SK-N-SH treated with all-trans-retinoic acid at 6 μM for 48 hours (cell line): ENCODE results near the gene SLC30A2.

Experiments used
- ATAC-seq: fragments of 200-7000 bp; cut with Tn5 transposase; 3 replicates; pipeline ENCODE4 v1.9.1; 2020; ENCODE audit warnings: mild to moderate bottlenecking, moderate library complexity
- ARNTL ChIP-seq: fragments of 450-650 bp; formaldehyde crosslinking; IDR thresholded peaks from 2 replicates; pipeline ENCODE4 v1.5.0; 2020; ENCODE audit warnings: low read depth, mild to moderate bottlenecking, moderate library complexity, borderline replicate concordance
- BACH2 ChIP-seq: fragments of 250-450 bp; sonication (Bioruptor Pico); IDR thresholded peaks from 2 replicates; pipeline ENCODE4 v1.9.0; 2021; ENCODE audit warnings: mild to moderate bottlenecking, borderline replicate concordance
- CREB5 ChIP-seq: fragments of 250-450 bp; sonication (Bioruptor Pico); IDR thresholded peaks from 2 replicates; pipeline ENCODE4 v1.5.1; 2020; ENCODE audit warnings: low read depth, mild to moderate bottlenecking, moderate library complexity
- CSDC2 ChIP-seq: fragments of 250-450 bp; sonication (Bioruptor Pico); IDR thresholded peaks from 2 replicates; pipeline ENCODE4 v1.5.0; 2020; ENCODE audit warnings: mild to moderate bottlenecking, moderate library complexity
- CSRNP3 ChIP-seq: fragments of 250-450 bp; sonication (Bioruptor Pico); IDR thresholded peaks from 2 replicates; pipeline ENCODE4 v1.5.1; 2021; ENCODE audit warnings: mild to moderate bottlenecking, moderate library complexity
- ESRRG ChIP-seq: fragments of 250-450 bp; sonication (Bioruptor Pico); IDR thresholded peaks from 2 replicates; pipeline ENCODE4 v1.6.1; 2021; ENCODE audit warnings: mild to moderate bottlenecking
- GLIS3 ChIP-seq: fragments of 250-450 bp; sonication (Bioruptor Pico); IDR thresholded peaks from 2 replicates; pipeline ENCODE4 v1.5.0; 2020; ENCODE audit warnings: mild to moderate bottlenecking, moderate library complexity
- ISL1 ChIP-seq: fragments of 250-450 bp; sonication (Bioruptor Pico); IDR thresholded peaks from 2 replicates; pipeline ENCODE4 v2.1.2; 2022; ENCODE audit warnings: mild to moderate bottlenecking, moderate library complexity
- OSR1 ChIP-seq: fragments of 250-450 bp; sonication (Bioruptor Pico); IDR thresholded peaks from 2 replicates; pipeline ENCODE4 v1.8.0; 2022; ENCODE audit warnings: moderate library complexity, mild to moderate bottlenecking, inconsistent platforms
- PATZ1 ChIP-seq: fragments of 250-450 bp; sonication (Bioruptor Pico); IDR thresholded peaks from 2 replicates; pipeline ENCODE4 v1.8.0; 2020; ENCODE audit warnings: mild to moderate bottlenecking, moderate library complexity, borderline replicate concordance
- POU6F1 ChIP-seq: fragments of 250-450 bp; sonication (Bioruptor Pico); IDR thresholded peaks from 2 replicates; pipeline ENCODE4 v1.8.0; 2021; ENCODE audit warnings: low read depth, mild to moderate bottlenecking, moderate library complexity, borderline replicate concordance
- PPARA ChIP-seq: fragments of 250-450 bp; sonication (Bioruptor Pico); IDR thresholded peaks from 2 replicates; pipeline ENCODE4 v1.5.0; 2020; ENCODE audit warnings: mild to moderate bottlenecking, borderline replicate concordance
- RARB ChIP-seq: fragments of 250-450 bp; sonication (Bioruptor Pico); IDR thresholded peaks from 2 replicates; pipeline ENCODE4 v1.8.0; 2021; ENCODE audit warnings: mild to moderate bottlenecking, moderate library complexity
- SNAI2 ChIP-seq: fragments of 250-450 bp; sonication (Bioruptor Pico); IDR thresholded peaks from 2 replicates; pipeline ENCODE4 v1.5.0; 2020; ENCODE audit warnings: mild to moderate bottlenecking, moderate library complexity
- TCF4 ChIP-seq: fragments of 250-450 bp; sonication (Bioruptor Pico); IDR thresholded peaks from 2 replicates; pipeline ENCODE4 v1.8.0; 2021; ENCODE audit warnings: mild to moderate bottlenecking, moderate library complexity, borderline replicate concordance
- TOX ChIP-seq: fragments of 250-450 bp; sonication (Bioruptor Pico); IDR thresholded peaks from 2 replicates; pipeline ENCODE4 v1.8.0; 2021; ENCODE audit warnings: mild to moderate bottlenecking, moderate library complexity, borderline replicate concordance
- ZC3H10 ChIP-seq: fragments of 250-450 bp; sonication (Bioruptor Pico); IDR thresholded peaks from 2 replicates; pipeline ENCODE4 v1.5.1; 2021; ENCODE audit warnings: mild to moderate bottlenecking, moderate library complexity
- ZFP30 ChIP-seq: fragments of 450-650 bp; formaldehyde crosslinking; IDR thresholded peaks from 2 replicates; pipeline ENCODE4 v1.5.0; 2022; ENCODE audit warnings: mild to moderate bottlenecking, moderate library complexity
- ZNF70 ChIP-seq: fragments of 450-650 bp; formaldehyde crosslinking; IDR thresholded peaks from 2 replicates; pipeline ENCODE4 v1.5.0; 2020; ENCODE audit warnings: mild to moderate bottlenecking, moderate library complexity
- ZNF8 ChIP-seq: fragments of 450-650 bp; formaldehyde crosslinking; IDR thresholded peaks from 2 replicates; pipeline ENCODE4 v1.5.0; 2020; ENCODE audit warnings: mild to moderate bottlenecking, moderate library complexity

The SLC30A2 gene

GRCh38 chr1:26055041-26055440, 9.1 kb upstream of the SLC30A2 start:
- ATAC-seq, result no peak
- TF ChIP-seq PATZ1 (CRISPR knock-in tag) (no peak), TCF4 (CRISPR knock-in tag) (no peak), RARB (CRISPR knock-in tag) (no peak), POU6F1 (CRISPR knock-in tag) (no peak), ESRRG (CRISPR knock-in tag) (no peak), ARNTL (CRISPR knock-in tag) (no peak), PPARA (no peak), ISL1 (no peak)

GRCh38 chr1:26053718-26054560, 8.0 kb upstream of the SLC30A2 start:
- no peak for TF ChIP-seq CSDC2 (CRISPR knock-in tag)
- ATAC-seq, result no peak

GRCh38 chr1:26050248-26050640, 4.3 kb upstream of the SLC30A2 start:
- no peak for TF ChIP-seq TOX (CRISPR knock-in tag)
- no peak for TF ChIP-seq PPARA
- TF ChIP-seq CREB5 (CRISPR knock-in tag), result no peak
- no peak for TF ChIP-seq CSDC2 (CRISPR knock-in tag)
- TF ChIP-seq BACH2 (CRISPR knock-in tag), result no peak
- no peak for TF ChIP-seq TCF4 (CRISPR knock-in tag)
- TF ChIP-seq ZNF70 (CRISPR knock-in tag), result no peak
- TF ChIP-seq ISL1, result no peak
- no peak for TF ChIP-seq PATZ1 (CRISPR knock-in tag)
- no peak for TF ChIP-seq ZC3H10 (CRISPR knock-in tag)
- no peak for TF ChIP-seq ESRRG (CRISPR knock-in tag)
- TF ChIP-seq POU6F1 (CRISPR knock-in tag), result no peak
- TF ChIP-seq RARB (CRISPR knock-in tag), result no peak
- TF ChIP-seq SNAI2 (CRISPR knock-in tag), result no peak
- TF ChIP-seq CSRNP3 (CRISPR knock-in tag), result no peak
- no peak for TF ChIP-seq ZNF8 (CRISPR knock-in tag)
- no peak for TF ChIP-seq GLIS3
- no peak for TF ChIP-seq ZFP30 (CRISPR knock-in tag)
- no peak for TF ChIP-seq OSR1
- no peak for TF ChIP-seq ARNTL (CRISPR knock-in tag)
- no peak for ATAC-seq
